SKM-1 (cell line): Measurements from ENCODE around the gene LRRC51.

Source experiments
- DNase-seq: peaks from one replicate; lab custom pipeline; 2025; ENCODE audit not compliant: unreplicated experiment; lab: John Stamatoyannopoulos, UW

LRRC51 gene

GRCh38 chr11:72069787-72070251 is 10.8 kb upstream of the LRRC51 start:
- DNase-seq = peak; percentile 69

DNA sequence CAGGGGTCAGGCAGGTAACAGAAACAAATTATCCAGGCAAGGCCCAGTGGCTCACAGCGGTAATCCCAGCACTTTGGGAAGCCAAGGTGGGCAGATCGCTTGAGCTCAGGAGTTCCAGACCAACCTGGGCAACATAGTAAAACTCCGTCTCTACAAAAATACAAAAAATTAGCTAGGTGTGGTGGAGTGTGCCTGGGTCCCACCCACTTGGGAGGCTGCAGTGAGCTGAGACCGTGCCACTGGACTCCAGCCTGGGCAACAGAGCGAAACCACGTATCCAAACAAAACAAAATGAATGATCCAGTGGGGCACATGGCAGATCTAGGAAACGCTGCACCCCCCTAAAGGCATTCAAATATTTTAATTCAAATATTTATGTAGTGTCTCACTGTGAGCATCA is 10.2 kb upstream of the LRRC51 start:
- no peak for DNase-seq

- no peak for DNase-seq
Observed at GRCh38 chr11:72072348-72072747, 8.3 kb upstream of the LRRC51 start.

- DNase-seq = peak; percentile 44
Observed at GRCh38 chr11:72075109-72075508, 5.5 kb upstream of the LRRC51 start.

DNA sequence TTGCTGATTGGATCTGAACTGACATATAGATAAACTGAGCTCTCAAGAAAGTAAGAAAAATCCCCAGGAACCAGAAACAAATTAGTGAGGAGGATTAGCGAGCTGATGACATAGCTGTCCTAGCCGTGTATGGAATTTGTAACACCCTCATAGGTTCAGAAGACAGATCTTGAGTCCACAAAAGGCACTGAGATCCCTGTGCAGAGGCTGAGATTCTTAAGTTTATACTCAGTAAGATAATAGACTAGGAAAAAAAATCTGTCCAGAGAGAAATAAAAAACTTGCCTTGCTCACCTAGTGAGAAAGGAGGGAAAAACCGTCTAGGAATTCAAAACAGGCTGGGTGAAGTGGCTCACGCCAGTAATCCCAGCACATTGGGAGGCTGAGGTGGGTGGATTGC is 4.9 kb upstream of the LRRC51 start:
- no peak for DNase-seq

- DNase-seq = no peak
Observed at GRCh38 chr11:72078477-72078876, 2.2 kb upstream of the LRRC51 start.

- DNase-seq = no peak
Observed at GRCh38 chr11:72079819-72080325, 778 bp upstream of the LRRC51 start.

DNA sequence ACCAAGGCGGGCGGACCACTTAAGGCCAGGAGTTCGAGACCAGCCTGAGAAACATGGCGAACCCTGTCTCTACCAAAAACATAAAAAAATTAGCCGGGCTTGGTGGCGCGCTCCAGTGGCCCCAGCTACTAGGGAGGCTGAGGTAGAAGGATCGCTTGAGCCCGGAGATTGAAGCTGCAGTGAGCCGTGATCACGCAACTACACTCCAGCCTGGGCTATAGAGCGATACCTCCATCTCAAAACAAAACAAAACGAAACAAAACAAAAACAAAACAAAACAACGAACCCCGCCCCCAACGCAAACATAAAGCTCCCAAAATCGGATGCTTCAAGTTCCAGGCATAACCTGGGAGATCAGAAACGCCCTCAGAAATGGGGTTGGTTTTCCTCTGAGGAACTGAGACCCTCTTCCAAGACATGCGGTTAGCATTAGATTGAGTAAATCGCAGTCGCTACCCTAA is 564 bp downstream of the LRRC51 start:
- DNase-seq = no peak

DNA sequence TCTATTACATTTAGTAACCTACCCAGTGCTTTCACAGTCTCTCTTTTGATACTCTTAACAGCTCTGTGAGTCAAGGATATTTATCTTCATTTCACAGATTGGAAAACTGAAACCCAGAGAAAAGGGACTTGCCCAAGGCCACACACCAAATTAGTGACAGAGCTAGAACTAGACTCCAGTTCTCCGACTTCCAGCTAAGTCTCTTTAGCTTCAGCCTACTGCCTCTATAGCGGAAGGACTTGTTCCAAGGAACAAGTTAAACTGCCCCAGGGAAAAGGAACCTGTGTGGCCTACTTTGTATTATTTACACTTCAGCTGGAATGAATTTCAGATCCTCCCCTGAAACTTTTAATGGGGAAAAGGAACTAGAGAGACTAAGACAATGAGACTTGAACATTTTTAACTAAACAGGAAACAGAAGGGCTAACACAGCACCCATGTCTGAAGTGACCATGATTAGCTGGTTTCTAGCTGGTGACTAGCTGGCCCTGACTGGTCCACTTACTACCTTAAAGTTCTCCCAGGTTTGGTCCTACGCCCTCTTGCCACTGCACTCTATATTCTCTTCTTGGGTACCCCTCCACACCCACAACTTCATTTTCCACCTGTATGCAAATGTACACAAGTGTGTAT is 1.3 kb downstream of the LRRC51 start:
- DNase-seq = no peak

GRCh38 chr11:72083414-72083813 is 2.8 kb downstream of the LRRC51 start:
- no peak for DNase-seq

- no peak for DNase-seq
Observed at GRCh38 chr11:72084076-72084475, 3.4 kb downstream of the LRRC51 start.

DNA sequence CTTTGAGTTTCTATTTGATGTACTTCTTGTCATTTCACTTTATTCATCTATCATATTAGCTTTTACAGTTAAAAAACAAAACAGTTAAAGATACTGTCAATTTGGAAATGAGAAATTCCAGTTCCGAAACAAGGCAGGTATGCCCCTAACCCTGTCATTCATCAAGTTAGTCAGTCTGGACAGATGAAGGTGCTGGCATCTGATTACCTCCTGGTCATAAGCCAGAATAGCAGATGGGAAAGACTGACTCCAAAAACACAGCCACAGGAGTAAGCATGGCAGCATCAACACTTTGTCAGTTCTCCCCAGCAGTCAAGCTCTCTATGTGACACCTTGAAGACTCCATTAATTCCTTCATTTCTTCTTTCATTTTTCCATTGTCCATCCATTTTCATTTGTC is 4.3 kb downstream of the LRRC51 start:
- DNase-seq = no peak

DNA sequence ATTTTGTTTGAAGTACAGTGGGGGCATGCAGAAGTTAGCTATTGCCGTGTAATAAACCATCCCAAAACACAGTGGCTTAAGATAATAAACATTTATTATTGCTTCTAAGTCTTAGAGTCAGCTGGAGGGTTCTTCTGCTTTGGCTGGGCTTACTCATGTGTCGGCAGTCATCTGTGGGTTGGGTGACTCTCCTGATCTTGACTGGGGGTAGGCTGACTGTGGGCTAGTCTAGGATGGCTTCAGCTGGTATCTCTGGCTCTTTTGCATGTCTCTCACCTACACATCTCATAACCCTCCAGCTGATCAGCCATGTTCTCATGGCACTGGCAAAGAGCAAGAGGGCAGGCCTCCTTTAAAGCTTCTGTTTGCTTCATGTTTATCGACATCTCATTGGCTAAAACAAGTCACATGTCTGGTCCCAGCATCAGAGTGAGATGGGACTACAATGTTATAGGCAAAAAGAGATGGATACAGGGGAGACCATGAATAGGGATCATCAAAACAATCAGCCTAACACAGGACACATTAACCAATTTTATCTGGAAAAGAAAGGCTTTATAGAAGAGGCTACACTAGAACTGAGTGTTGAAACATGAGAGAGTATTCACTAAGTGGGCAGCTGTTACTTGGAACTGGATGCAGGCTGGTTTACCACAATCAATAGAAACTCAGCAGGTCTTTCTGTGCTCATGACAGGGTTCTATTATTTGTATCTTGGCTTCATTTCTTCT is 5.1 kb downstream of the LRRC51 start:
- no peak for DNase-seq

GRCh38 chr11:72088076-72088808 is 7.6 kb downstream of the LRRC51 start:
- DNase-seq = no peak

DNA sequence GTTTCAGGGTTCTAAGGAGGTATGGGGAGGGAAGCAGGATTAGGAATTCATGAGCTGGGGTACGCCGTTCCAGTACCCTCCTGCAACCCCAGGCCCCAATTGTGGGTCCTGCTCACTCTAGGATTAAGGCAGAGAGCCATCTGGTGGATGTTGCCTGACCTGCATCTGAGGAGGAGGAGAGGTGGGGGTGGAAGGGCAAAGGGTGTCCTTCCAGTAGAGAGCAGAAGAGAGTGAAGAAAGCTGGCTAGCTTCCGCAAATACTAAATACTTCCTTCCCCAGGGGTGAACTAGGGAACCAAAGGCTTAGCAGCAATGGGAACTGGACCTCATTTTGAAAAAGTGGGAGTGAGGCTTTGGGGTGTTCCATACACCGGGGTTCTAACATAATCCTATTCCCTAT is 10.6 kb downstream of the LRRC51 start:
- DNase-seq = peak; percentile 96

DNA sequence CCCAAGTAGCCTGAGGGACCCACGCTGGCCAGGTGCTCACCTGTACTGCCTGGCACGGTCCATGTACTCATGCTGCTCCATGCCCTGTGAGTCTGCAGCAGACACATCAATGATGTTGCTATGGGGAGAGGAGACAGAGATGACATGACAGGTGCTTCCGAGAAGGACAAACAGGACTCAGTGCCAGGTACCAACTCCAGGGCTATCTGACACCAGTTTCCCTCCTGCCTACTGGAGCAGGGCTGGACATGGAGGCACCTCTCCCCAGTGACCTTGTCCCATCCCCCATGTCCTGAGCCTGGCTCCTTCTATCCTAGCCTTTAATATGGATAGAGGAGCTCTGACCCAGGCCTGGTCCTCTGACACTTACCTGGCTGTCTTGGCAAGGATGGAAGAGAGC is 18.1 kb downstream of the LRRC51 start:
- DNase-seq = no peak

GRCh38 chr11:72100009-72100408 is 19.4 kb downstream of the LRRC51 start:
- no peak for DNase-seq

DNA sequence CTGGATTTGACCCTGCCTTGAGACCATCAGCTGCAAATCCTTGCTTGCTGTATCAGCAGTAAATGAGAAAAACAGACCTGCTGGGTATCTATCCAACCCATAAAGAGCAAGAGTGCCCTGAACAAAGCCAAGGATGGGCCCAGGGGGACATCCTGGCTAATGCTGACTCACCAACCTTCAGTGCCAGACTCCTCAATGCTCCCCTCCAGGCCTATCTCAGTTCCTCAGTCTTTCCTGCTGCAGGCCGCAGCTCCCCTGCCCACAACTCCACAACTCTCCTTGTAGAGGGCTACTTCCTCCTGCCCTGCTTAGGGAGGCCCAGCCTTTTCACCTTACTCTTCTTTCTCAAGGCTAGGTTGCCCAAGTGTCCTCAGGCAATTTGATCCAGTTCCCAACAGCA is 19.8 kb downstream of the LRRC51 start:
- peak; percentile 98 for DNase-seq

- no peak for DNase-seq
Observed at GRCh38 chr11:72102162-72102561, 21.5 kb downstream of the LRRC51 start.

DNA sequence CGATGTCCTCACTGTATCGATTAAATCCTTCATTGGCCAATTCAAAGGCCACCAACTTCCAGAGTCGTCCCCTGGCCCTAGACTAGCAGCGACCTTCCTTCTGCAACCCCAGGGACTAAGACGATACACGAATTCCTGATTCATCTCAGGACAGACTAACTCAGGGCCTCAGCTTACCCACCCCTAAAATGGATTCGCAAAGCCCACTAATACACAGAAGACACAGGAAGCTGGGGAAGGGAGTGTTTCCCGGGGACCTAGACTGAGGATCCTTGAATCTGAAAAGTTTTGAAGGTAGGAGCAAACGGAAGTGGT is 21.9 kb downstream of the LRRC51 start:
- no peak for DNase-seq

GRCh38 chr11:72102946-72103753 is 22.5 kb downstream of the LRRC51 start, which contains the start of gene LAMTOR1:
TSS of gene LAMTOR1 (minus strand) at chr11:72103297. CDS start at chr11:72103224, 73 bp downstream.
- peak; percentile 93 for DNase-seq
